ENCODE data around the gene MAEA. TPM values are rescaled to one million over a fixed set of nuclear protein-coding genes. Genes with fewer than 3 reads are reported as not detected.

Gene MAEA
- total and polyA plus RNA-seq, 2 experiments from 2014 or later: 57.3 to 85.0 TPM

GRCh38 chr4:1383728-1384591 lies 94.3 kb downstream of the MAEA start:
- 0 out of 2 replicates have a peak, but pooled peaks cover 7% of the 10 kb centered on the region for H3K36me3 ChIP-seq (ENCODE audit: low read depth)
- DNase-seq: no peak
- no peaks in the 10 kb centered on the region for H3F3A ChIP-seq (ENCODE audit: insufficient read depth)
- TF ChIP-seq EZH2 (IDR thresholded peaks at IDR 0.05; ENCODE audit: insufficient read depth, poor library complexity, severe bottlenecking) (no peak), EZH2phosphoT487 (IDR thresholded peaks at IDR 0.05; ENCODE audit: insufficient read depth, low read depth) (no peak)
- in situ Hi-C loops (cut with MboI): no loop called here
- H2AFZ ChIP-seq: no peak overlapping the region
- no peaks in the 10 kb centered on the region for H3K4me1 ChIP-seq (ENCODE audit: insufficient read depth)
- H3K9ac ChIP-seq: no peak overlapping the region
- no peaks in the 10 kb centered on the region for H3K9me3 ChIP-seq (ENCODE audit: low read depth)
- WGBS, 2 experiments (ENCODE audit: low coverage in 1 of 2, low lambda C conversion rate in 2 of 2, missing lambda C conversion rate in 2 of 2): 96% methylated on average over 33 to 34 of the region's 34 CpGs
- H3K4me3 ChIP-seq: no peak overlapping the region
- no peak overlapping the region for H3K4me2 ChIP-seq (ENCODE audit: unreplicated experiment)
- H3K27ac ChIP-seq: no peak overlapping the region
- no peaks in the 10 kb centered on the region for H3K79me2 ChIP-seq (ENCODE audit: insufficient read depth)
- H4K20me1 ChIP-seq (ENCODE audit: insufficient read depth): no peaks in the 10 kb centered on the region
- H3K9me2 ChIP-seq (ENCODE audit: insufficient read depth): no peaks in the 10 kb centered on the region
- no peaks in the 10 kb centered on the region for H3K27me3 ChIP-seq (replicated peaks; ENCODE audit: insufficient read depth)

GRCh38 chr4:1384675-1385372 lies 95.1 kb downstream of the MAEA start:
- Histone ChIP-seq H3K9me2 (ENCODE audit: insufficient read depth) (no peaks in the 10 kb centered on the region), H3K9me3 (ENCODE audit: low read depth) (no peaks in the 10 kb centered on the region), H3K27ac (no peak overlapping the region), H3K79me2 (ENCODE audit: insufficient read depth) (no peaks in the 10 kb centered on the region), H4K20me1 (ENCODE audit: insufficient read depth) (no peaks in the 10 kb centered on the region), H3F3A (ENCODE audit: insufficient read depth) (no peaks in the 10 kb centered on the region), H3K4me3 (no peak overlapping the region), H2AFZ (no peak overlapping the region), H3K4me1 (ENCODE audit: insufficient read depth) (no peaks in the 10 kb centered on the region), H3K9ac (no peak overlapping the region), H3K4me2 (ENCODE audit: unreplicated experiment) (no peak overlapping the region), H3K27me3 (replicated peaks; ENCODE audit: insufficient read depth) (no peaks in the 10 kb centered on the region), H3K36me3 (ENCODE audit: low read depth) (0 out of 2 replicates have a peak, but pooled peaks cover 8% of the 10 kb centered on the region)
- 94 to 95% methylated on average over 15 to 16 of the region's 16 CpGs for WGBS, 2 experiments (ENCODE audit: low coverage in 1 of 2, low lambda C conversion rate in 2 of 2, missing lambda C conversion rate in 2 of 2)
- no peak for TF ChIP-seq EZH2phosphoT487 (IDR thresholded peaks at IDR 0.05; ENCODE audit: insufficient read depth, low read depth)
- no peak for TF ChIP-seq EZH2 (IDR thresholded peaks at IDR 0.05; ENCODE audit: insufficient read depth, poor library complexity, severe bottlenecking)
- in situ Hi-C loops (cut with MboI): no loop called here
- DNase-seq: no peak

DNA sequence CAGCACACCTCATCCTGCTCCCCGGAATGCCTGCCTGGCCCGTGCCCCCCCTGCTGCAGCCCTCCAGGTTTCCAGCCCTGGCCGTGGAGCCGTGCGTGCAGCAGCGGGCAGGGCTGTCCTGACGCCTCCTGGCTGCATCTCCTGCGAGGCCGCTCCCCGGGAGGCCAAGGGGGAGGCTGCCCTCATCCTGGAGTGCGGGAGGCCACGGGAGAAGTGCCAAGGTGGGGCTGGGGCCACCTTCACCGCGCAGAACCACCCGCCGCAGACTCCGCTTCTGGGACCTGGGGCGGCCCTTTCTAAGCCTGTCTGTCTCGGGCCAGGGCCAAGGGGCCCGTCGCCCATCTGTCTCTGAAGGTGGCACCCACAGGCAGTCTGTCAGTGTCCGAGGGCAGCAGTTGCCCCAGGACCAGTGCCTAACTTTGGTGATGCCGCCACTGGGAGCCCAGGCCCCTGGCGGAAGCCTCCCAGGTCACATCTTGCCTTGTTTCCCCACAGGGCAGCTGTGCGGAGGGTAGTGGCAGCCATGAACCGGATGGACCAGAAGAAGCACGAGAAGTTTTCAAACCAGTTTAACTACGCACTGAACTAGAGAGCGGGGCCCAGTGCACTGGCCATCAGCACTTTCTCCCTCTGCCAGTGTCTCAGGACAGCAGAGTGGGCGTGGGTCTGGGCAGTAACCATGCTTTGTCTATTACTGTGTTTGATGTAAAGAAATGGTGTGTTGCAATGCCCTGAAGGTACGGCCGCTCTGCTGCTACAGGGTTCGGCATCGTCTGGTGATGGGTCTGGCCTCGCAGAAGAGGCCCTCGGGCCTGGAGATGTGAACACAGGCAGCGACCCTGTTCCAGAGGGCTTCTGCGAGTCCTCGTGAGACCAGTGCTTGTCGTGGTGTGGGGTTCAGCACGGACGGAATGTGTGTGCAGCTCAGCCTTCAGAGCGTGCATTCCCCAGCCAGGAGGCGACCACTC lies 96.0 kb downstream of the MAEA start:
- H3K4me2 ChIP-seq (ENCODE audit: unreplicated experiment): no peak overlapping the region
- no peaks in the 10 kb centered on the region for H3K9me2 ChIP-seq (ENCODE audit: insufficient read depth)
- in situ Hi-C loops (cut with MboI): no loop called here
- no peak overlapping the region for H2AFZ ChIP-seq
- no peaks in the 10 kb centered on the region for H3K4me1 ChIP-seq (ENCODE audit: insufficient read depth)
- 94 to 96% methylated on average over 44 of the region's 44 CpGs for WGBS, 2 experiments (ENCODE audit: low coverage in 1 of 2, low lambda C conversion rate in 2 of 2, missing lambda C conversion rate in 2 of 2)
- H3K9me3 ChIP-seq (ENCODE audit: low read depth): no peaks in the 10 kb centered on the region
- H3K27ac ChIP-seq: no peak overlapping the region
- TF ChIP-seq EZH2phosphoT487 (IDR thresholded peaks at IDR 0.05; ENCODE audit: insufficient read depth, low read depth): no peak
- no peak for TF ChIP-seq EZH2 (IDR thresholded peaks at IDR 0.05; ENCODE audit: insufficient read depth, poor library complexity, severe bottlenecking)
- no peak overlapping the region for H3K4me3 ChIP-seq
- no peaks in the 10 kb centered on the region for H3K79me2 ChIP-seq (ENCODE audit: insufficient read depth)
- H3F3A ChIP-seq (ENCODE audit: insufficient read depth): no peaks in the 10 kb centered on the region
- no peaks in the 10 kb centered on the region for H3K27me3 ChIP-seq (replicated peaks; ENCODE audit: insufficient read depth)
- H3K9ac ChIP-seq: no peak overlapping the region
- DNase-seq: no peak
- no peaks in the 10 kb centered on the region for H4K20me1 ChIP-seq (ENCODE audit: insufficient read depth)
- 0 out of 2 replicates have a peak, but pooled peaks cover 8% of the 10 kb centered on the region for H3K36me3 ChIP-seq (ENCODE audit: low read depth)

Other genes with a start within 250 kb of the MAEA start
- gene RNF212, start 176.3 kb upstream of the MAEA start, total RNA-seq (2014; rRNA removed; shearing (Covaris generic)): 0.51 and 2.5 TPM in 2 replicates
- gene RNF212, start 176.3 kb upstream of the MAEA start, polyA plus RNA-seq (2016; fragmentation: Nextera tagmentation; extraction: Ambion mirVana): 4.9 and 6.0 TPM in 2 replicates
- gene SPON2, start 117.3 kb upstream of the MAEA start, total RNA-seq (2014; rRNA removed; shearing (Covaris generic)): 3.4 and 6.2 TPM in 2 replicates
- 5.3 and 5.7 TPM in 2 replicates for gene SPON2, start 117.3 kb upstream of the MAEA start, polyA plus RNA-seq (2016; fragmentation: Nextera tagmentation; extraction: Ambion mirVana)
- gene CTBP1, start 40.8 kb upstream of the MAEA start, total RNA-seq (2014; rRNA removed; shearing (Covaris generic)): 160 and 270 TPM in 2 replicates
- 40.1 and 44.6 TPM in 2 replicates for gene CTBP1, start 40.8 kb upstream of the MAEA start, polyA plus RNA-seq (2016; fragmentation: Nextera tagmentation; extraction: Ambion mirVana)
- gene UVSSA, start 57.3 kb downstream of the MAEA start, total RNA-seq (2014; rRNA removed; shearing (Covaris generic)): 3.0 and 4.1 TPM in 2 replicates
- 2.2 and 2.9 TPM in 2 replicates for gene UVSSA, start 57.3 kb downstream of the MAEA start, polyA plus RNA-seq (2016; fragmentation: Nextera tagmentation; extraction: Ambion mirVana)
- not detected in 2 replicates for gene NKX1-1, start 116.6 kb downstream of the MAEA start, total RNA-seq (2014; rRNA removed; shearing (Covaris generic))
- gene NKX1-1, start 116.6 kb downstream of the MAEA start, polyA plus RNA-seq (2016; fragmentation: Nextera tagmentation; extraction: Ambion mirVana): not detected in 2 replicates